Stimulated activated memory B cell treated with anti-CD40 and anti-IgM and Interleukin-4, amounts not matched to agents 10 μg/mL and 1 μg/mL and 100 μg/mL, for 72 hours (primary cell): Measurements from ENCODE around the gene CLIP4.
"Not testable (repeated sequence)": the region's sequence is repeated elsewhere in the genome, so short reads cannot be mapped to it uniquely, and the experiment has no call there.

Experiments used
- ATAC-seq: fragments of 150-1000 bp; cut with Tn5 transposase; 2 replicates; pipeline ENCODE4 v1.10.0; 2021
- H3K27ac Mint-ChIP-seq: one replicate; pipeline ENCODE4 v1.8.0; 2022; ENCODE audit warnings: mild to moderate bottlenecking, mixed read lengths
- H3K27me3 Mint-ChIP-seq: one replicate; pipeline ENCODE4 v1.8.0; 2022; ENCODE audit warnings: mixed read lengths
- H3K36me3 Mint-ChIP-seq: one replicate; pipeline ENCODE4 v1.8.0; 2022; ENCODE audit warnings: mixed read lengths
- H3K4me1 Mint-ChIP-seq: one replicate; pipeline ENCODE4 v1.8.0; 2022; ENCODE audit warnings: mixed read lengths
- H3K4me3 Mint-ChIP-seq: one replicate; pipeline ENCODE4 v1.8.0; 2022; ENCODE audit warnings: mild to moderate bottlenecking, moderate library complexity, mixed read lengths
- H3K9me3 Mint-ChIP-seq: one replicate; pipeline ENCODE4 v1.8.0; 2022; ENCODE audit warnings: mixed read lengths

The CLIP4 gene

DNA sequence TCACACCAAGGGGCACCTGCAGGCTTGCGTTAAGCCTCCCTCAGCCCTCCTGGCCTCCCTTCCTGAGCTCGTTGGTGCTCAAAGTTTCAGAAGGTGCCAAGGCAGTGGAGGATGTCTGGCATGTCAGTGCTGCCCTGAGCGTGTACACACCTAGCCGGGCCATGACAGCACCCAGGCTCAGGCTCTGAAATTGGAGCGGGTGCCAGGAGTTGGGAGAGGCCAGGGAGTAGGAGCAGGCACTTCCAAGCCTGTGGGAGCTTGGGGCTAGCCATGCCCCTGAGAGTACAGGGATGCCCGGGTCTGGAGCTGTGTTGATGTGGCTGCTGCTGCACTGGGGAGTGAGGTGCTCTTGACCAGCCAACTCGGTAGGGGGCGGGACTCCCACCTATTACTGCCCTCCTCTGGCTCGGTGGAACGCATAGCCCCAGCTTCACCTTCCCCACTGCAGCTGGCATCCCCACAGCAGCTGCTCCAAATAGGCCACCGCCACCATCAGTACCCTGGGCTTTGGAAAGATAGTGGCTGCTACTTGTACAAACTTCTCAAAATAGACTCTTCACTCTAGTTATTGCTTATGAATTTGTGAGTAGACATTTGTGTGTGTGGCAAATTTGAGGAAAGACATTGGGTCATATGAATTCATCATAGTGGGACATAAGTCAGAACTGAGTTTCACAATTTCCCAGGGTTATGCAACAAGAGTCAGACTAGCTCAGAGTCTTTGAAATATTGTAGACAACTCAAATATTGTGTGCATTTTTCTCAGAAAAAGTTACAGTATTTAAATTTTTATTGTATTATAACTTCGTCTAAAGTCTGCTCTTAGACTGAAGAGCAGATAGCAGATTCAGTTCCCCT lies 34.1 kb upstream of the CLIP4 start:
- no peak for ATAC-seq
- no peak overlapping the region for H3K27ac Mint-ChIP-seq
- no peaks in the 10 kb centered on the region for H3K4me1 Mint-ChIP-seq
- no peaks in the 10 kb centered on the region for H3K27me3 Mint-ChIP-seq
- peaks cover 8% of the 10 kb centered on the region for H3K9me3 Mint-ChIP-seq
- H3K4me3 Mint-ChIP-seq = no peak overlapping the region
- no peaks in the 10 kb centered on the region for H3K36me3 Mint-ChIP-seq

GRCh38 chr2:29082804-29083495 lies 32.3 kb upstream of the CLIP4 start:
- H3K9me3 Mint-ChIP-seq = peaks cover 3% of the 10 kb centered on the region
- no peak overlapping the region for H3K4me3 Mint-ChIP-seq
- peak; percentile 27 for ATAC-seq
- no peaks in the 10 kb centered on the region for H3K4me1 Mint-ChIP-seq
- no peaks in the 10 kb centered on the region for H3K27me3 Mint-ChIP-seq
- H3K27ac Mint-ChIP-seq = no peak overlapping the region
- no peaks in the 10 kb centered on the region for H3K36me3 Mint-ChIP-seq

- Mint-ChIP-seq H3K27me3 (no peaks in the 10 kb centered on the region), H3K27ac (no peak overlapping the region), H3K4me1 (no peaks in the 10 kb centered on the region), H3K9me3 (peaks cover 3% of the 10 kb centered on the region), H3K4me3 (no peak overlapping the region), H3K36me3 (no peaks in the 10 kb centered on the region)
- no peak for ATAC-seq
Observed at GRCh38 chr2:29084554-29084953, 30.7 kb upstream of the CLIP4 start.

DNA sequence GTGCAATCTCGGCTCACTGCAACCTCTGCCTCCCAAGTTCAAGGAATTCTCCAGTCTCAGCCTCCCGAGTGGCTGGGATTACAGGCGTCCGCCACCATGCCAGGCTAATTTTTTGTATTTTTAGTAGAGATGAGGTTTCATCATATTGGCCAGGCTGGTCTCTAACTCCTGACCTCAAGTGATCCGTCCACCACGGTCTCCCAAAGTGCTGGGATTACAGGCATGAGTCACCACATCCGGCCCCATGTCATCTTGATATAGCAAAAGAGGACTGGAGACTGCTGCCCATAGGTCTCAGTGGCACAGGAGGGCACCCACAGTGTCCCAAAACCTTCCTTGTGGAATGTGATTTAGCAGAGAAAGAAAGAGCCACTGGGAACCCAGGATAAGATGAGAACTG lies 24.9 kb upstream of the CLIP4 start:
- H3K27ac Mint-ChIP-seq, H3K36me3 Mint-ChIP-seq, H3K4me3 Mint-ChIP-seq, H3K9me3 Mint-ChIP-seq, H3K4me1 Mint-ChIP-seq, ATAC-seq: not testable (repeated sequence)
- peaks cover 16% of the 10 kb centered on the region for H3K27me3 Mint-ChIP-seq

- Mint-ChIP-seq H3K36me3 (no peaks in the 10 kb centered on the region), H3K9me3 (no peaks in the 10 kb centered on the region), H3K27me3 (peaks cover 1% of the 10 kb centered on the region), H3K27ac (no peak overlapping the region), H3K4me3 (no peak overlapping the region), H3K4me1 (no peaks in the 10 kb centered on the region)
- ATAC-seq = no peak
Observed at GRCh38 chr2:29096969-29097368, 18.2 kb upstream of the CLIP4 start.

DNA sequence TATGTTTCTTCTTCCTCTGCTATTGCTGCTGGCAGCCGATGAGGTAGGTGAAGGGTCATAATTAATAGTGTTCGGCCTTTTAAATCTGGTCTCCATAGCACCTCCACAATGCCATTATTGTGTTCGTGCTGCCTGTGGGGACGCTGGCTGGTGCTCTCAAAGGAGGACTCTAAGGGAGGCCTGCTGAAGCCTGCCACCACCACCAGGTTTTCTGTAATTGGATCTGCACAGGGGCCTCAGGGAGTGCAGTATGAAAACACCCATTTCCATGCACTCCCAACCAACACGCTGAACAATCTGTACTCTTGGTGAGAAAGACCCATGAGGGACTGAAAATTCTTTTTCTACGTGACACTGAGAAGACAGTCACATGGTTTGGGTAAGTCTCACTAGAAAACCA lies 17.6 kb upstream of the CLIP4 start:
- Mint-ChIP-seq H3K4me3 (no peak overlapping the region), H3K36me3 (no peaks in the 10 kb centered on the region), H3K27me3 (no peaks in the 10 kb centered on the region), H3K27ac (no peak overlapping the region), H3K9me3 (no peaks in the 10 kb centered on the region), H3K4me1 (no peaks in the 10 kb centered on the region)
- ATAC-seq = no peak

DNA sequence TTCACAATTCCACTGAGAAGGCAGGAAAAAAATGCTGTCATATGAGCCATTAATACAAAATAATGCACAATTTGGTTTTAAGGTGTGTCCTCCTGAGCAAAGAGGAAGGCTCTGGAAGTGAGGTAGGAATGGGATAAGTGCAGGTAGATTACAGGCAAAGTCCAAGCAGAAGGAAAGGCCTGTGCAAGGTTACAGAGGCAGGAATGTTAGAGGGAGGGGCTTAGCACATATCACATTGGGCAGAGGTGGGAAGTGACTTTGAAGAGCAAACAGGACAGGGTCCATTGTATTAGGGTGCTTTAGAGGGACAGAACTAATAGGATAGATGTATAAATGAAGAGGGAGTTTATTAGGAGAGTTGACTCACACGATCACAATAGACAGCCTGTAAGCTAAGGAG lies 14.7 kb upstream of the CLIP4 start:
- no peaks in the 10 kb centered on the region for H3K36me3 Mint-ChIP-seq
- H3K27ac Mint-ChIP-seq = no peak overlapping the region
- H3K27me3 Mint-ChIP-seq = no peaks in the 10 kb centered on the region
- ATAC-seq = no peak
- H3K9me3 Mint-ChIP-seq = no peaks in the 10 kb centered on the region
- H3K4me3 Mint-ChIP-seq = no peak overlapping the region
- no peaks in the 10 kb centered on the region for H3K4me1 Mint-ChIP-seq

- no peak overlapping the region for H3K27ac Mint-ChIP-seq
- H3K9me3 Mint-ChIP-seq = no peaks in the 10 kb centered on the region
- peaks cover 4% of the 10 kb centered on the region for H3K4me1 Mint-ChIP-seq
- ATAC-seq = no peak
- no peak overlapping the region for H3K4me3 Mint-ChIP-seq
- H3K27me3 Mint-ChIP-seq = peaks cover 3% of the 10 kb centered on the region
- H3K36me3 Mint-ChIP-seq = no peaks in the 10 kb centered on the region
Observed at GRCh38 chr2:29104688-29105087, 10.5 kb upstream of the CLIP4 start.

GRCh38 chr2:29105375-29105774 lies 9.8 kb upstream of the CLIP4 start:
- peaks cover 11% of the 10 kb centered on the region for H3K4me1 Mint-ChIP-seq
- no peak overlapping the region for H3K4me3 Mint-ChIP-seq
- no peak for ATAC-seq
- no peaks in the 10 kb centered on the region for H3K36me3 Mint-ChIP-seq
- H3K9me3 Mint-ChIP-seq = no peaks in the 10 kb centered on the region
- no peak overlapping the region for H3K27ac Mint-ChIP-seq
- peaks cover 10% of the 10 kb centered on the region for H3K27me3 Mint-ChIP-seq

DNA sequence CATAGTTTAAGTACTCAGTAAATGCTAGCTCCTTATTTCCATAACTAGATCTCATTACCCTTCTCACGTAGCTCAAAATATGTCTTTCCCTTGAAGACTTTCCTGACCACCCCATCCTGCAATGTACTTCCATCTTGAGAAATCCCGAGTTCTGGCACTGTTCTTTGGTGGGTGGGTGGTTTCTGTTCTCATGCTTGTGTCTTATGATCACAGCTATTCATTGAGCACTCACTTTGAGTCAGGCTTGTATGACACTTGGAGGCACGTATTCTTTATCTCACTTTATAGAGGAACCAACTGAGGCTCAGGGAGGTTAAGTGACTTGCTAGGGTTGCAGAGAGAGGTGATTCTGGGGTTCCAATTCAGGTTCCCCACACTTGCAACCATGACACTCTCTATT lies 9.0 kb upstream of the CLIP4 start:
- no peak overlapping the region for H3K4me3 Mint-ChIP-seq
- H3K36me3 Mint-ChIP-seq = no peaks in the 10 kb centered on the region
- H3K9me3 Mint-ChIP-seq = no peaks in the 10 kb centered on the region
- peaks cover 11% of the 10 kb centered on the region for H3K27me3 Mint-ChIP-seq
- H3K4me1 Mint-ChIP-seq = peaks cover 12% of the 10 kb centered on the region
- ATAC-seq = no peak
- no peak overlapping the region for H3K27ac Mint-ChIP-seq

- Mint-ChIP-seq H3K27ac (no peak overlapping the region), H3K4me3 (no peak overlapping the region), H3K9me3 (no peaks in the 10 kb centered on the region), H3K36me3 (no peaks in the 10 kb centered on the region), H3K4me1 (peaks cover 12% of the 10 kb centered on the region), H3K27me3 (peaks cover 11% of the 10 kb centered on the region)
- ATAC-seq = no peak
Observed at GRCh38 chr2:29106980-29107388, 8.2 kb upstream of the CLIP4 start.

DNA sequence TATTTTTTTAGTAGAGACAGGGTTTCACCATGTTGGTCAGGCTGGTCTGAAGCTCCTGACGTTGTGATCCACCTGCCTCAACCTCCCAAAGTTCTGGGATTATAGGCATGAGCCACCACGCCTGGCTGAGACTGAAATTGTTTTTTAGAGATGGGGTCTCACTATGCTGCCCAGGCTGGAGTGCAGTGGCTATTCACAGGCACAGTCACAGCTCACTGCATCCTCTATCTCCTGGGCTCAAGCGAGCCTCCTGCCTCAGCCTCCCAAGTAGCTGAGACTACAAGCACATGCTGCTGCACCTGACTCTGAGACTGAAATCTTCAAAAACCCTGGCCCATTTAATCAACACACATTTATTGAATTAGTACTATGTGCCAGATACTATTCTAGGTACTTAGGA lies 7.7 kb upstream of the CLIP4 start:
- Mint-ChIP-seq H3K4me1 (peaks cover 12% of the 10 kb centered on the region), H3K27me3 (peaks cover 11% of the 10 kb centered on the region)
- H3K27ac Mint-ChIP-seq, H3K36me3 Mint-ChIP-seq, H3K4me3 Mint-ChIP-seq, H3K9me3 Mint-ChIP-seq, ATAC-seq: not testable (repeated sequence)

DNA sequence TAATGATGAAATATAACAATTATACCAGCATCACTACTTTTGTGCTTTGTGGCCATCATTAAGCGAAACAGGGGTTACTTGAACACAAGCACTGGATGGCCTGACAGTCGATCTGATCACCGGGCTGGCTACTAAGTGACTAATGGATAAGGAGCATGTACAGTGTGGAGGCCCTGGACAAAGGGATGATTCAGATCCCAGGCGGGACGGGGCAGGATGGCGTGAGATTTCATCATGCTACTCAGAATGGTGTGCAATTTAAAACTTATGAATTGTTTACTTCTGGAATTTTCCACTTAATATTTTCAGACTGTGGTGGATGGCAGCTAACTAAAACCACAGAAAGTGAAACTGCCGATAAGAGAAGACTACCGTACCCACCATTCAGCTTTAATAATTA lies 7.0 kb upstream of the CLIP4 start:
- H3K27me3 Mint-ChIP-seq = peaks cover 11% of the 10 kb centered on the region
- H3K4me1 Mint-ChIP-seq = peaks cover 12% of the 10 kb centered on the region
- no peak for ATAC-seq
- H3K4me3 Mint-ChIP-seq = no peak overlapping the region
- no peaks in the 10 kb centered on the region for H3K9me3 Mint-ChIP-seq
- no peaks in the 10 kb centered on the region for H3K36me3 Mint-ChIP-seq
- H3K27ac Mint-ChIP-seq = no peak overlapping the region

DNA sequence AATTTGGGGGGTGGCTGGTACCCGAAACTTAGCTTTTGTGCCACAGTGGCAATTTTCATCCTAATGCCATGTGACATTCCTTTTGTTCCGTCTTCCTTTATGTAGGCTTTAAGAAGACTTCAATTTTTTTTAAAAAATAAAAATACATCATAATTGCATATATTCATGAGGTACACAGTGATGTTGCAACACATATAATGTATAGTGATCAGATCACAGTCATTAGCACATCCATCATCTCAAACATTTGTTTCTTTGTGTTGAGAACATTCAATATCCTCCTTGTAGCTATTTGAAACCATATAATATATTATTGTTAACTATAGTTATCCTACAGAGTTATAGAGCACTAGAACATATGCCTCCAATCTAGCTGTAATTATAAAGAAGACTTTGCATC lies 6.0 kb upstream of the CLIP4 start:
- Mint-ChIP-seq H3K36me3 (no peaks in the 10 kb centered on the region), H3K27ac (peak overlapping the region; percentile 9), H3K4me3 (peak overlapping the region; percentile 10), H3K27me3 (peaks cover 11% of the 10 kb centered on the region), H3K9me3 (no peaks in the 10 kb centered on the region), H3K4me1 (peaks cover 12% of the 10 kb centered on the region)
- ATAC-seq = no peak

DNA sequence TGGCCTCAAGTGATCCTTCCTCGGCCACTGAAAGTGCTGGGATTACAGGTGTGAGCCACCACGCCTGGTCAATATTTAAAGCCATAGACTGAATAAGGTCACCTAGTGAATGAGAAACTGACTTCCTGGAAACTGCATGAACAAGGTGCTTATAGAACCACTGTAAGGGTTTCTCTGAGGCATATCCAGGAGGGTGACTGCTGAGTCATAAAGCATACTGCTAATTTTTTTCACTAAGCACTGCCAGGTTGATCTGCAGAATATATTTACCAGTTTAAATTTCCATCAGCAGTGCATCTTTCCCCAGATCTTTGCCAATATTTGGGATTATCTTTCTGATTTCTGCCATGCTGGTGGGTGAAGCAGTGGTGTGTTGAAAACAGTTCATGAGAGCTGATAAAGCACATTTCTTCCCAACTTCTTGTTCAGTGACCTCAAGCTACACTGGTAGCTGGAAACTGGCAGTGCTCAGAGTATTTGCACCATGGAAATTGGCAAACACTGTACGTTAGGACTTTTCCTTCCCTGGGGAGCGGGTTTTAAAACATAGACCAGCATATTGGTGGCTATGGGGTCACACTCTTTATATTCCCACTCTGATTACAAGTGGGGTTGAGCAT lies 4.2 kb upstream of the CLIP4 start:
- Mint-ChIP-seq H3K27ac (no peak overlapping the region), H3K36me3 (no peaks in the 10 kb centered on the region), H3K9me3 (no peaks in the 10 kb centered on the region), H3K27me3 (peaks cover 11% of the 10 kb centered on the region), H3K4me1 (peaks cover 18% of the 10 kb centered on the region), H3K4me3 (no peak overlapping the region)
- ATAC-seq = no peak

DNA sequence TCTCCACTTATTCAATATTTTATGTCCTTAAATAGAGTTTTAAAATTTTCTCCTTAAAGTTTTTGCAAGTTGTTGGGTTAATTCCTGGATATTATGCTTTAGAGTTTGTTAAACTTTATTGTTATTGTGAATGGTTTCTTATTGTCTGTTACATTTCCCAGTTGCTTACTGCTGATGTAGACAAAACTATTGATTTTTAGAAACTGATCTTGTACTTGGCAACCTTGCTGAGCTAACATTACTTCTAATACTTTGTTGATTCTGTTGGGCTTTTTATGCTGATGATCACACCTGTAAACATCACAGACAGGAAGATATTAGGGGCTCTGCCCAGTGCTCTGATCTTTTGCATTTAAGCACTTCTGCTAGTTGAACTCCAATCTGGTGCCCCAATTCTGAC lies 2.8 kb upstream of the CLIP4 start:
- ATAC-seq = no peak
- H3K4me1 Mint-ChIP-seq = peaks cover 31% of the 10 kb centered on the region
- no peak overlapping the region for H3K27ac Mint-ChIP-seq
- H3K27me3 Mint-ChIP-seq = peaks cover 11% of the 10 kb centered on the region
- H3K36me3 Mint-ChIP-seq = no peaks in the 10 kb centered on the region
- no peak overlapping the region for H3K4me3 Mint-ChIP-seq
- no peaks in the 10 kb centered on the region for H3K9me3 Mint-ChIP-seq
